SU-DHL-6 (cell line): ENCODE results near the gene CRHR2.

Experiments used
- H2AFZ ChIP-seq: fragments of 200-600 bp; sonication (generic); 2 replicates; pipeline ENCODE4 v1.6.1; 2014; ENCODE audit warnings: low read depth, mild to moderate bottlenecking, moderate library complexity, mixed read lengths, antibody characterized with exemption, low read length; ENCODE audit not compliant: severe bottlenecking
- H3F3A ChIP-seq: fragments of 200-600 bp; shearing (Covaris generic); 2 replicates; pipeline ENCODE4 v1.6.0; 2016; ENCODE audit warnings: antibody characterized with exemption, mild to moderate bottlenecking; ENCODE audit not compliant: insufficient read depth
- H3K27ac ChIP-seq: fragments of 200-600 bp; sonication (generic); 2 replicates; pipeline ENCODE4 v1.5.1; 2016; ENCODE audit warnings: low read depth, mild to moderate bottlenecking, low read length, moderate library complexity, mixed read lengths
- H3K27me3 ChIP-seq: fragments of 200-600 bp; sonication (generic), shearing (Covaris generic); 2 replicates; pipeline ENCODE4 v1.6.0; 2014; ENCODE audit warnings: mild to moderate bottlenecking, low read length
- H3K36me3 ChIP-seq: fragments of 200-600 bp; sonication (generic); 2 replicates; pipeline ENCODE4 v1.6.1; 2014; ENCODE audit warnings: mild to moderate bottlenecking, low read length, mixed read lengths
- H3K4me2 ChIP-seq: fragments of 300-600, 200-600 bp; shearing (Covaris generic), sonication (generic); 2 replicates; pipeline ENCODE4 v1.6.0; 2014; ENCODE audit warnings: low read length, low read depth, mild to moderate bottlenecking; ENCODE audit not compliant: poor library complexity, severe bottlenecking
- H3K4me3 ChIP-seq: fragments of 200-600 bp; sonication (generic); 2 replicates; pipeline ENCODE4 v1.5.1; 2014; ENCODE audit warnings: antibody characterized with exemption, low read length, mild to moderate bottlenecking, mixed read lengths; ENCODE audit not compliant: insufficient read depth, poor library complexity, severe bottlenecking
- H3K79me2 ChIP-seq: fragments of 200-600 bp; sonication (generic); 2 replicates; pipeline ENCODE4 v1.6.1; 2014; ENCODE audit warnings: mild to moderate bottlenecking, low read length, moderate library complexity; ENCODE audit not compliant: insufficient read depth
- H3K9ac ChIP-seq: fragments of 200-600 bp; sonication (generic); 2 replicates; pipeline ENCODE4 v1.7.0; 2014; ENCODE audit warnings: mild to moderate bottlenecking, low read length
- H3K9me2 ChIP-seq: fragments of 200-600 bp; sonication (generic); replicated peaks from 2 replicates; pipeline ENCODE4 v1.6.1; 2014; ENCODE audit warnings: low read length; ENCODE audit not compliant: insufficient read depth
- H3K9me3 ChIP-seq: fragments of 200-600 bp; sonication (generic); 2 replicates; pipeline ENCODE4 v1.6.1; 2014; ENCODE audit warnings: low read length, mixed read lengths; ENCODE audit not compliant: insufficient read depth
- H4K20me1 ChIP-seq: fragments of 200-600 bp; sonication (generic); 2 replicates; pipeline ENCODE4 v1.6.1; 2014; ENCODE audit warnings: low read depth, mild to moderate bottlenecking, antibody characterized with exemption, low read length, moderate library complexity, mixed read lengths
- CTCF ChIP-seq: fragments of 200-600 bp; sonication (generic); IDR thresholded peaks from one replicate; pipeline ENCODE4 v1.5.1; 2017; ENCODE audit warnings: antibody characterized with exemption, mild to moderate bottlenecking, low read length, moderate library complexity; ENCODE audit not compliant: insufficient read depth, poor library complexity, severe bottlenecking
- EZH2phosphoT487 ChIP-seq: fragments of 200-600 bp; sonication (generic), shearing (Covaris generic); conservative IDR thresholded peaks from 2 replicates; pipeline ENCODE4 v1.6.1; 2018; ENCODE audit warnings: mild to moderate bottlenecking, antibody characterized with exemption, low read length, moderate library complexity, mixed read lengths

Gene CRHR2

DNA sequence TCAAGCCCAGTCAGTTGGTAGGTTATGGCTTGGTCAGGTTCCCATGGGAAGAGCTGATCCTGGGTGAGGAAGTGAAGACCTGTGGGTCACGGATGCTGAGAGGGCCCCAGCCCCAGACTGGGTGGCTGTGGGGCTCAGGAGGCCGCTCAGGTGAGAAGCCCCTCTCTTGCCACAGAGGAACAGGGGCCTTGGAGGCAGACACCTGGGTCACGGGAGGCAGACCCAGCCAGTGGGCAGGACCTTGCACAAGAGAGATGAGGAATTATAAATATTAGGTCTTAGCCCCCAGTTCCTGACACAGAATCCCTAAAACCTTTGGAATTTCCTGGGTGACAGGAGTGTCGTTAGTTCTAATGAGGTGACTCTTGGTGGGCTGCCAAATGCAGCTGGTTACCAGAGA lies 10.6 kb upstream of the CRHR2 start:
- Histone ChIP-seq H3K27me3 (no peaks in the 10 kb centered on the region), H3K79me2 (no peaks in the 10 kb centered on the region), H3K9me2 (no peaks in the 10 kb centered on the region), H3K4me2 (no peak overlapping the region), H2AFZ (no peak overlapping the region), H3K27ac (no peak overlapping the region), H3K9me3 (no peaks in the 10 kb centered on the region), H4K20me1 (no peaks in the 10 kb centered on the region), H3K36me3 (no peaks in the 10 kb centered on the region), H3K9ac (no peak overlapping the region), H3F3A (no peaks in the 10 kb centered on the region), H3K4me3 (no peak overlapping the region)
- TF ChIP-seq EZH2phosphoT487 (no peak), CTCF (no peak)

DNA sequence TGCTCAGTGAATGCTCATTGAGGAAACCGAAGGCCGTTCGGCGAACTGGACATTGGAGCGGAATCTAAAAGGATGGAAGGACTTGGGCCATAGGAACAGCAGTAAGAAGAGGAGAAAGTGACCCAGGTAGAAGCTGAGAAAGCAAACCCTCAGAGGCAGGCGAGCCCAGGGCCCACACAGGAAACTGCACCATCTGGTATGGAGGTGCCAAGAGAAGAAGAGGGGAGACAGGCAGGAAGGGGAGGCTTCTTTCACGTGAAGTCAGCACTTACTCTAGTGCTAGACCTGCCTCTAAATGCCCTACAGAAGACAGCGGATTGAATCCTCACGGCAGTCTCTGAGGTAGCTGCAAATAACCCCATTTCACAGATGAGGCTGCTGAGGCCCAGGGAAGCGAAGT lies 10.2 kb upstream of the CRHR2 start:
- no peaks in the 10 kb centered on the region for H3F3A ChIP-seq
- TF ChIP-seq CTCF (no peak), EZH2phosphoT487 (no peak)
- no peaks in the 10 kb centered on the region for H3K36me3 ChIP-seq
- no peak overlapping the region for H3K4me3 ChIP-seq
- no peaks in the 10 kb centered on the region for H3K79me2 ChIP-seq
- H3K4me2 ChIP-seq: no peak overlapping the region
- no peaks in the 10 kb centered on the region for H3K9me2 ChIP-seq
- no peaks in the 10 kb centered on the region for H4K20me1 ChIP-seq
- no peaks in the 10 kb centered on the region for H3K27me3 ChIP-seq
- H2AFZ ChIP-seq: no peak overlapping the region
- no peak overlapping the region for H3K27ac ChIP-seq
- H3K9ac ChIP-seq: no peak overlapping the region
- H3K9me3 ChIP-seq: no peaks in the 10 kb centered on the region

GRCh38 chr7:30690011-30690410 lies 7.8 kb upstream of the CRHR2 start:
- H3K9me2 ChIP-seq: no peaks in the 10 kb centered on the region
- no peaks in the 10 kb centered on the region for H3K27me3 ChIP-seq
- no peaks in the 10 kb centered on the region for H3K79me2 ChIP-seq
- TF ChIP-seq EZH2phosphoT487 (no peak), CTCF (no peak)
- H3K27ac ChIP-seq: no peak overlapping the region
- H3K4me2 ChIP-seq: no peak overlapping the region
- no peaks in the 10 kb centered on the region for H3K36me3 ChIP-seq
- no peak overlapping the region for H3K4me3 ChIP-seq
- H4K20me1 ChIP-seq: no peaks in the 10 kb centered on the region
- no peaks in the 10 kb centered on the region for H3K9me3 ChIP-seq
- no peak overlapping the region for H3K9ac ChIP-seq
- H2AFZ ChIP-seq: no peak overlapping the region
- H3F3A ChIP-seq: no peaks in the 10 kb centered on the region
